Thymus (tissue), 11 donors: ENCODE measurements around the gene RPS6KA2. TPM values are rescaled to one million over a fixed set of nuclear protein-coding genes. Genes with fewer than 3 reads are reported as not detected.
"Not testable (repeated sequence)": the region's sequence is repeated elsewhere in the genome, so short reads cannot be mapped to it uniquely, and the experiment has no call there.

Experiments used
- DNase-seq, 9 donors: peaks; one replicate each; pipeline ENCODE4 v3.0.0-alpha.2; 2013; ENCODE audit warnings: low spot score in 9 of 9, low read depth in 6 of 9, missing footprints in 1 of 9
- H3K27ac ChIP-seq, 2 donors: one replicate each; pipeline ENCODE4 v1.5.1; 2013; ENCODE audit warnings: control low read depth in 1 of 2, low read depth in 1 of 2, low read length in 1 of 2, mild to moderate bottlenecking in 1 of 2, moderate library complexity in 1 of 2
- H3K27me3 ChIP-seq, 2 donors: one replicate each; pipeline ENCODE4 v1.5.1; 2013; ENCODE audit warnings: low read length in 1 of 2; ENCODE audit not compliant: control insufficient read depth in 2 of 2, insufficient read depth in 1 of 2
- H3K36me3 ChIP-seq, 2 donors: one replicate each; pipeline ENCODE4 v1.5.1; 2013; ENCODE audit warnings: low read length in 1 of 2, mild to moderate bottlenecking in 1 of 2, moderate library complexity in 1 of 2; ENCODE audit not compliant: control insufficient read depth in 2 of 2, insufficient read depth in 2 of 2
- H3K4me1 ChIP-seq, 2 donors: one replicate each; pipeline ENCODE4 v1.5.1; 2013; ENCODE audit warnings: low read length in 2 of 2; ENCODE audit not compliant: control insufficient read depth in 2 of 2, insufficient read depth in 2 of 2
- H3K4me3 ChIP-seq, 2 donors: one replicate each; pipeline ENCODE4 v1.5.1; 2013; ENCODE audit warnings: low read length in 2 of 2, control low read depth in 1 of 2, mild to moderate bottlenecking in 1 of 2
- H3K9me3 ChIP-seq, 2 donors: one replicate each; pipeline ENCODE4 v1.5.1; 2013; ENCODE audit warnings: low read length in 1 of 2, mild to moderate bottlenecking in 1 of 2; ENCODE audit not compliant: control insufficient read depth in 2 of 2, insufficient read depth in 1 of 2
- WGBS: extraction: QIAGEN DNeasy Blood & Tissue Kit; methylation state at CpG from one replicate; pipeline ENCODE4 v1.1.7; 2013; 5-methylcytosine and 5-hydroxymethylcytosine counted together
- polyA plus RNA-seq: library from polyadenylated mRNA; stranded (reverse); fragments of 200-250 nt; gene quantifications from one replicate; pipeline ENCODE4 v1.2.3, GENCODE V29; 2013
- total RNA-seq: library from RNA; stranded (reverse); fragments of 120-200 nt; gene quantifications from one replicate; pipeline ENCODE4 v1.2.4, GENCODE V29; 2013
- donor health status: healthy.

RPS6KA2 gene
- total and polyA plus RNA-seq, 2 donors = 2.9 to 12.3 TPM

DNA sequence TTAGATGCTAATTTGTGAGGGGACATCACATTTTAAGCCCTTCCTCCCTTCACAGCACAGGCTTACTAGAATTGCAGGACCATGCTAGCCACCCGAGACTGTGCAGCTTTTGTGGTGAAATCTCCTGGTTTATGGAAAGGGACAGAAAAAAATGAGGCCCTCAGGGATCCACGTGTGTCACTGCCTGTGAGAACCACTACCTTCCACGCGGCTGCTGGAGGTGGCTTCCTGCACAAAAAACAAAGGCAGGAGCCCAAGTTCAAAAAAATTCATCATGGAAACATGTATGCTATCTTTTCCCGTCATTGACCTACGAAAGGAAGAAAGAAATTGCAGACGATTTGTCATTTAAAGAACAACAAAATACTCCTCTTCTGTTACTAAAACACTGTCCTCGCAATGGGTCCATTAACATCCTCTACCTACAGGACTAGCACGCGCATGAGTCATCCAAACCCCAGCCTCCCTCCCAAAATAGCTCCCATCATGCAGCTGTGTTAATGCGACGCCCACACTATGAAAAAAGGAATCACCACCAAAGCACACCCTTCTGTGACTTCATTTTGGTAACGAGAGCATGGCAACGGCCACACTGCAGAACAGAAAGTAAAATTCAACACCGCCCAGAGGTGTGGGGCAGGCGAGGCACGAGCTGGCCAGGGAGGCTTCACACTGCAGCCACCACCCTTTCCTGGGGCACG, 86.3 kb downstream of the RPS6KA2 start:
- Histone ChIP-seq H3K4me3 (no peak overlapping the region), H3K9me3 (no peaks in the 10 kb centered on the region), H3K36me3 (no peaks in the 10 kb centered on the region), H3K27ac (peak overlapping the region in 1 of 2 donors; percentile 38), H3K4me1 (peaks cover 0 to 7% of the 10 kb centered on the region in 2 donors), H3K27me3 (no peaks in the 10 kb centered on the region)
- 82% methylated on average over 18 of the region's 18 CpGs for WGBS
- peak in 3 of 9 donors; percentile 7 to 37 (median 8) for DNase-seq

DNA sequence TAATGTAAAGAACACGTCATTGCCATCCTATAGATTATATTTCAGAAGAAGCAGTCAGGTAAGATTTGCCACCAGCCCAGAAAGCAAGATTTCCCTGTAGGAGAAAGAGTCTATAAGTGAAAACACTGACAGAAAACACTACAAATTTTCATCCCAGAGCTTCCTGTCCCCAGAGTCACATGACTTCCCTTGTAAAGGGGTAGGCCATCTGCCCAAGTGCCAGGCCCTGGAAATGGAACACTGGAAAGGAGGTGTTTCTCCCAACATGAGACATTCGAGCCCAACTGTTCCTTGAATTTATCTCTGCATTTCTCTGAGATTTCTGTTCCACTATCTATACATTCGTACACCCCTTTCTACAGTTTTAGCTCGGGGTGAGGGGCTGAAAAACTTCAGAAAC, 87.5 kb downstream of the RPS6KA2 start:
- H3K36me3 ChIP-seq = no peaks in the 10 kb centered on the region
- no peak overlapping the region for H3K27ac ChIP-seq
- no peaks in the 10 kb centered on the region for H3K27me3 ChIP-seq
- DNase-seq = no peak
- H3K4me3 ChIP-seq = no peak overlapping the region
- H3K9me3 ChIP-seq = no peaks in the 10 kb centered on the region
- WGBS = 95% methylated on average over 4 of the region's 4 CpGs
- H3K4me1 ChIP-seq = peaks cover 0 to 7% of the 10 kb centered on the region in 2 donors

GRCh38 chr6:166539011-166539385, 88.1 kb downstream of the RPS6KA2 start:
- DNase-seq, H3K36me3 ChIP-seq, H3K9me3 ChIP-seq, H3K4me3 ChIP-seq, H3K27me3 ChIP-seq, H3K4me1 ChIP-seq, H3K27ac ChIP-seq: not testable (repeated sequence)
- 97% methylated on average over 9 of the region's 9 CpGs for WGBS

DNA sequence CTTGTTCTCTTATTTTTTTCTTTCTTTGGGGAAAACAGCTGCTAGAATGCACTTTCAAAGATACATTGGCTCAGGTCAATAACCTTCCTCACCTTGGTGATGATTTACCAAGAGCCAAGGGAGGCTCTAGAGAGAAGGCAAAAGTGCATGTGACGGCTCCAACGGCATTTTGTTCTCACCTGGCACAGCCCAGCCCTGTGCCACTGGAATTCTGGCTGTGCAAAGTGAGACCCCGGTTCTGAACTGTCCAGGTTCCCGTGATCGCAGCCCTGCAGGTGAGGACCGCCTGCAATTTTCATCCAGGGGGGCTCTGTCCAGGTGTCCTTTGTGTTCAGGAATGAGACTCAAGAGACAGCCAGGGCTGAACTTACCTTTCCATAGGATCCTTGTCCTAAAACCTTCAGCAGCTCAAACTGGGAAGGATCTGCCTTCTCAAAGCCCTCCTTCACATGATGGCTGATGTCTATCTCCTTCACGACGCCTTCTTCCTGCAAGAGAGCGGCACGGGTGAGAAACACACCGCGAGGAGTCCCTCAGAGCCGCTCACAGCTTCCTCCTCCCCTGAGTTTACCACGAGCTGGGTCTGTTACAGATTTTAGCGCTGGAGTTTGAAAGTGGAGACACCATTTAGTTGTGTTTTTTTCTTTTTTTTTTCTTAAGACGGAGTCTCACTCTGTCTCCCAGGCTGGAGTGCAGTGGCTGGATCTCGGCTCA, 88.6 kb downstream of the RPS6KA2 start:
- H3K36me3 ChIP-seq = no peaks in the 10 kb centered on the region

DNA sequence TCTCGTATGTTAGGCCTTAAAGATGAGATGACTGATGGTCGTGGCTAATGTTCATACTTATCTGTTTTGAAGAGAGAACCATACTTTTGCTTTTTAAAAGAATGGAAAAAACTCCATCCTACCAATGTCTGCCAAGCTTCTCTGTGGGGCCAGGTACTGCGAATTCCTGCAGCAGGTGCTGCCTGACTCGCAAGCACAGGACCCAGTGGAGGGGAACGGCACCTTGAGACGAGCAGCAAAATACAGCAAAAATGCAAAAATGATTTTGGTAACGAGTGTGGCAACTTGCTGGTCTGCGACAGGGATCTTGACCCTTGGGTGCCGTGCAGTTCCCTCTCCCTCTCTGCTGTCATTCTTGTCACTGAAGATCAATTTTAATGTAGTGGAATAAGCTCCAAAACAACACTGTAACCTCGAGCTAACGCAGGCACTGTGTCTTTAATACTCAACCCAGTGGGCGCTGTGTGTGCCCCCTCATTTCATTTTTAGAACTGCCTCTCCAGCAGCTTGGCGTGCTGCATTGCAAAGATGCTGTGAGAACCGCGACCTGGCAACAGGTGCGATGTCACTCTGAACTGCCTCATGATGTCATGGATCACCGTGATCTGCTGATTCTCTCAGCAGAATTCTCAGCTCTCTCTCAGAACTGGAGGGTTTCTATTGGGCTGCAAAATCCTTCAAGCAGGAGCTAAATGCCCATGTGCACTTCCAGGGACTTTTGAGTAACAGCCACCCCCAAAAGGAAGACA, 92.2 kb downstream of the RPS6KA2 start:
- DNase-seq = no peak
- H3K4me1 ChIP-seq = no peaks in the 10 kb centered on the region
- no peaks in the 10 kb centered on the region for H3K9me3 ChIP-seq
- 97% methylated on average over 17 of the region's 17 CpGs for WGBS
- H3K27ac ChIP-seq = no peak overlapping the region
- H3K4me3 ChIP-seq = no peak overlapping the region
- H3K27me3 ChIP-seq = no peaks in the 10 kb centered on the region
- H3K36me3 ChIP-seq = no peaks in the 10 kb centered on the region

More for the DNA sequence above, 88.6 kb downstream of the RPS6KA2 start:
- H3K27ac ChIP-seq = no peak overlapping the region
- H3K27me3 ChIP-seq = no peaks in the 10 kb centered on the region
- H3K9me3 ChIP-seq = no peaks in the 10 kb centered on the region
- no peak overlapping the region for H3K4me3 ChIP-seq
- H3K4me1 ChIP-seq = peaks cover 0 to 7% of the 10 kb centered on the region in 2 donors
- DNase-seq = peak in 5 of 9 donors; percentile 10 to 50 (median 19)
- WGBS = 67% methylated on average over 17 of the region's 17 CpGs

GRCh38 chr6:166533205-166533824, 93.7 kb downstream of the RPS6KA2 start:
- H3K27ac ChIP-seq = no peak overlapping the region
- H3K9me3 ChIP-seq = no peaks in the 10 kb centered on the region
- no peaks in the 10 kb centered on the region for H3K4me1 ChIP-seq
- no peaks in the 10 kb centered on the region for H3K27me3 ChIP-seq
- WGBS = 97% methylated on average over 15 of the region's 15 CpGs
- no peak for DNase-seq
- H3K36me3 ChIP-seq = no peaks in the 10 kb centered on the region
- H3K4me3 ChIP-seq = no peak overlapping the region

DNA sequence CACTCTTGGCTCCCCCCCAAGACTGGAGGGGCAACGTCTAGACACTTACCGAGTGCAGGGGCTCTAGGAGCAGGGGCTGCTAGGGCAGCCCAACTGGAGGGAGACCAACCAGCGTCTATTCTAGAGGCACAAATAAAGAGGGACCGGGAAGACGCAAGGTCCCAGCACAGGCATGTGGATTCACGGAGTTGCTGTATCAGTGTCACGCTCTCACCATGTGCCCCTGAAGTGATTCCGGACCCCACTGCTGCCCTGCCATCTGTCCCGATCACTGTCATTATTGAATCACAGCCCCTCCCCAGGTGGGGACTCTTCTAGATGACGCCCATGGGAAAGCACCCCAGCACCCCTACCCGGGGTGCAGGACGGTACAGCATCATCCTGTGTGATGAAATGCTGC, 94.7 kb downstream of the RPS6KA2 start:
- Histone ChIP-seq H3K27me3 (no peaks in the 10 kb centered on the region), H3K4me1 (no peaks in the 10 kb centered on the region), H3K9me3 (no peaks in the 10 kb centered on the region), H3K36me3 (no peaks in the 10 kb centered on the region), H3K27ac (no peak overlapping the region), H3K4me3 (no peak overlapping the region)
- DNase-seq = no peak
- 89% methylated on average over 12 of the region's 12 CpGs for WGBS

DNA sequence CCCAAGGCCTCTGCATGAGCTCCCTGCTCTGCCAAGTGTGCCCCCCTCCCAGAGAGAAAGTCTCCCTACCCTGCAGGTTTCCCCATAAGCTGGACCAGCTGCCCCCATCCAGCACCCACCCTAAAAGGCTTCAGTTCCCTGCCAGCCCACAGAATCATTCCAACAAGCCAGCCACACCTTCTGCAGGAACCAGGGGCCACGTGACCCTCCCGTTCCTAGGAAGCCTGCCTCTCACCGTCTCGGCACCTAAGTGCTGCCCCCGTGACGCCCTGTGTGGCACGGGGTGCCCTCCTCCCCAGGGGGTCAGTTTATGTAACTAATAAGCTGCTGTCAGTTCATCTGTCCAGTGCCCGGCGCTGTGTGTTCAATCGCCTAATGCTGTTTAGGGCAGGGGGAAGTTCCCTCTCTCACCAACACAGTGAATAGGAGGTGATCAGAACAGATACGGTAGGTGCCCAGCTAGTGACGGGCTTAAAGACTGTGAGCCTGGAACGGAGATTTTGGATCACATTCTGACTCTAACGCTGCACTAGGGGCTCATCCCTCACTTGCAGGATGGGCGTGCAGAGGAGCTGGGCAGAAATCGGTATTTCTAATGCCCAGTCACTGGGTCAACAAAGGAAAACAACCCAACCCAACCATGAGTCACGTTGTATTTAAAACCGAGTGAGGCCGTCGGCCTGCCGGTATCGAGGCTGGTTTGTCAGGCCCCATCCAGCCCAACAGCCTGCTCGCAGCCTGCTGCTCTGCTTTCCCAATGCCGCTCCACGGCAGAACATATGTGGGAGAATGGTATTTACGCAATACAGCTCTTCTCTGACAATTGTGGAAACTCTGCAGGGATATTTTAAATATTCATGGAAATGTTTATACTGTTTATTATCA, 96.6 kb downstream of the RPS6KA2 start:
- DNase-seq = no peak
- Histone ChIP-seq H3K4me1 (no peaks in the 10 kb centered on the region), H3K9me3 (no peaks in the 10 kb centered on the region), H3K36me3 (no peaks in the 10 kb centered on the region), H3K27me3 (no peaks in the 10 kb centered on the region), H3K27ac (no peak overlapping the region), H3K4me3 (no peak overlapping the region)
- WGBS = 98% methylated on average over 26 of the region's 26 CpGs
